IMR-90 (cell line): Measurements from ENCODE around the gene CREBBP. TPM values are rescaled to one million over a fixed set of nuclear protein-coding genes. Genes with fewer than 3 reads are reported as not detected.

Source experiments
- ATAC-seq: fragments of 200-7000 bp; cut with Tn5 transposase; 2 replicates; pipeline ENCODE4 v1.9.1; 2020; ENCODE audit warnings: low read depth, mild to moderate bottlenecking, moderate library complexity
- BruUV-seq: library from RNA; stranded (reverse); fragments of 400-500 nt; replicated peaks from 2 replicates; lab custom pipeline; 2021; lab: Mats Ljungman, UMichigan
- CTCF ChIA-PET: fragments of 300-600 bp; formaldehyde crosslinking; extraction: SDS; loops from one replicate; lab custom pipeline; 2021; ENCODE audit warnings: antibody characterized with exemption; lab: Yijun Ruan, JAX
- POLR2A ChIA-PET: fragments of 300-600 bp; sonication (Branson Sonifier 250); formaldehyde crosslinking; loops from one replicate; lab custom pipeline; 2022; ENCODE audit warnings: antibody characterized with exemption; ENCODE audit not compliant: unreplicated experiment; lab: Charles Lee
- DNase-seq: peaks from one replicate; pipeline ENCODE4 v3.0.0; 2013
- H2AFZ ChIP-seq: replicated peaks from 2 replicates; pipeline ENCODE3; 2013; ENCODE audit warnings: low read length, mild to moderate bottlenecking; ENCODE audit not compliant: poor library complexity
- H2AK5ac ChIP-seq: 2 replicates; pipeline ENCODE4 v1.6.1; 2013; ENCODE audit warnings: low read depth, low read length, inconsistent platforms
- H2AK9ac ChIP-seq: replicated peaks from 2 replicates; pipeline ENCODE3; 2013; ENCODE audit warnings: mild to moderate bottlenecking, low read depth, low read length, moderate library complexity; ENCODE audit not compliant: poor library complexity
- H2BK120ac ChIP-seq: 2 replicates; pipeline ENCODE4 v1.6.1; 2013; ENCODE audit warnings: low read depth, low read length, inconsistent platforms
- H2BK15ac ChIP-seq: 3 replicates; pipeline ENCODE4 v1.6.1; 2013; ENCODE audit warnings: low read depth, low read length, inconsistent platforms
- H2BK20ac ChIP-seq: 2 replicates; pipeline ENCODE4 v1.6.1; 2013; ENCODE audit warnings: low read depth, mild to moderate bottlenecking, inconsistent platforms, low read length, moderate library complexity
- H2BK5ac ChIP-seq: 2 replicates; pipeline ENCODE4 v1.6.1; 2013; ENCODE audit warnings: mild to moderate bottlenecking, low read depth, low read length, inconsistent platforms; ENCODE audit not compliant: poor library complexity, severe bottlenecking
- H3K14ac ChIP-seq: replicated peaks from 2 replicates; pipeline ENCODE4 v1.6.1; 2013; ENCODE audit warnings: low read depth, low read length, inconsistent platforms
- H3K18ac ChIP-seq: 2 replicates; pipeline ENCODE4 v1.6.1; 2013; ENCODE audit warnings: low read depth, low read length, control low read depth
- H3K23ac ChIP-seq: 2 replicates; pipeline ENCODE4 v1.6.1; 2013; ENCODE audit warnings: low read depth, low read length, inconsistent platforms
- H3K27ac ChIP-seq: 2 replicates; pipeline ENCODE4 v1.5.1; 2013; ENCODE audit warnings: mild to moderate bottlenecking, control low read depth, low read length; ENCODE audit not compliant: insufficient read depth
- H3K27me3 ChIP-seq: 2 replicates; pipeline ENCODE4 v1.6.1; 2013; ENCODE audit warnings: low read length; ENCODE audit not compliant: control insufficient read depth, insufficient read depth
- H3K36me3 ChIP-seq: 2 replicates; pipeline ENCODE4 v1.6.1; 2013; ENCODE audit warnings: low read length, mixed read lengths; ENCODE audit not compliant: control insufficient read depth, insufficient read depth
- H3K4ac ChIP-seq: 2 replicates; pipeline ENCODE4 v1.6.1; 2013; ENCODE audit warnings: low read depth, low read length, inconsistent platforms
- H3K4me1 ChIP-seq: 2 replicates; pipeline ENCODE4 v1.6.1; 2013; ENCODE audit warnings: low read length, mixed read lengths; ENCODE audit not compliant: control insufficient read depth, insufficient read depth
- H3K4me2 ChIP-seq: 2 replicates; pipeline ENCODE4 v1.6.1; 2013; ENCODE audit warnings: low read depth, mild to moderate bottlenecking, control low read depth, low read length, moderate library complexity
- H3K4me3 ChIP-seq: 2 replicates; pipeline ENCODE4 v1.5.1; 2013; ENCODE audit warnings: low read depth, mild to moderate bottlenecking, control low read depth, low read length, moderate library complexity; ENCODE audit not compliant: insufficient read depth
- H3K56ac ChIP-seq: 2 replicates; pipeline ENCODE4 v1.6.1; 2013; ENCODE audit warnings: low read length, inconsistent platforms; ENCODE audit not compliant: insufficient read depth; ENCODE audit errors: extremely low read depth
- H3K79me1 ChIP-seq, 2 experiments: 2 replicates each; pipeline ENCODE4 v1.6.1; 2013; ENCODE audit warnings: low read length in 2 of 2, inconsistent platforms in 1 of 2, low read depth in 1 of 2
- H3K9ac ChIP-seq: 2 replicates; pipeline ENCODE4 v1.6.1; 2013; ENCODE audit warnings: low read depth, low read length, control low read depth
- H3K9me1 ChIP-seq: 2 replicates; pipeline ENCODE4 v1.6.1; 2013; ENCODE audit warnings: low read length, inconsistent platforms; ENCODE audit not compliant: insufficient read depth
- H3K9me3 ChIP-seq: 2 replicates; pipeline ENCODE4 v1.6.1; 2013; ENCODE audit warnings: low read length; ENCODE audit not compliant: control insufficient read depth, insufficient read depth
- H4K20me1 ChIP-seq: 2 replicates; pipeline ENCODE4 v1.6.1; 2013; ENCODE audit warnings: low read length, inconsistent platforms; ENCODE audit not compliant: insufficient read depth
- H4K5ac ChIP-seq: 2 replicates; pipeline ENCODE4 v1.6.1; 2013; ENCODE audit warnings: mild to moderate bottlenecking, low read depth, low read length, control low read depth
- H4K8ac ChIP-seq, 2 experiments: 2 replicates each; pipeline ENCODE4 v1.6.1; 2013; ENCODE audit warnings: low read depth in 2 of 2, low read length in 2 of 2, control low read depth in 1 of 2, inconsistent platforms in 1 of 2
- H4K91ac ChIP-seq: 2 replicates; pipeline ENCODE4 v1.6.1; 2013; ENCODE audit warnings: low read depth, low read length, inconsistent platforms; ENCODE audit not compliant: insufficient read depth
- CEBPB ChIP-seq: IDR thresholded peaks from 2 replicates; pipeline ENCODE4 v1.6.1; 2012; ENCODE audit warnings: low read depth, low read length, improper control_type of control experiment
- FOS ChIP-seq: fragments of 150-350 bp; IDR thresholded peaks from 2 replicates; pipeline ENCODE4 v1.6.1; 2016; ENCODE audit warnings: low read depth, low read length
- MAFK ChIP-seq: IDR thresholded peaks from 2 replicates; pipeline ENCODE4 v1.6.1; 2012; ENCODE audit warnings: low read depth, low read length, improper control_type of control experiment
- WGBS, 2 experiments: methylation state at CpG; one replicate each; pipeline versions ENCODE4 v1.1.5 to v1.1.7; 2013; ENCODE audit warnings: missing lambda C conversion rate in 2 of 2; ENCODE audit not compliant: insufficient read length in 1 of 2; ENCODE audit errors: extremely low coverage in 2 of 2; 5-methylcytosine and 5-hydroxymethylcytosine counted together
- dilution Hi-C: fragments of 300-500 bp; cut with HindIII; formaldehyde crosslinking; loops from one replicate; pipeline ENCODE4 v1.14.3; 2018; ENCODE audit warnings: low sequenced_read_pairs; ENCODE audit not compliant: unreplicated experiment
- in situ Hi-C: fragments of 300-500 bp; cut with MboI; formaldehyde crosslinking; loops from 3 replicates; pipeline ENCODE4 v1.14.3; 2019; ENCODE audit warnings: low sequenced_read_pairs, inconsistent platforms, mixed read lengths
- intact Hi-C: fragments of 100-400 bp; cut with micrococcal nuclease; formaldehyde crosslinking; loops from 2 replicates; pipeline ENCODE4 v1.10.0; 2022
- polyA plus RNA-seq, 3 experiments: library from polyadenylated mRNA; depleted of rRNA; stranded (reverse); fragments of >200 nt; gene quantifications; 2 replicates each; pipeline ENCODE4 v1.2.3, GENCODE V29; 2012; ENCODE audit warnings: low replicate concordance in 1 of 3
- total RNA-seq: library from RNA; depleted of rRNA; stranded (reverse); fragments of >200 nt; gene quantifications from 2 replicates; pipeline ENCODE4 v1.2.3, GENCODE V29; 2012

Gene CREBBP
- total and polyA plus RNA-seq, 2 of the 4 experiments (the other 2 are of a cell fraction): 7.3 to 12.5 TPM

GRCh38 chr16:3876695-3877094, 3.8 kb downstream of the CREBBP start:
- peaks cover 82% of the 10 kb centered on the region for H4K20me1 ChIP-seq
- CTCF ChIA-PET: no interaction called here
- no peak overlapping the region for H2BK120ac ChIP-seq
- H4K91ac ChIP-seq: no peak overlapping the region
- DNase-seq: peak; percentile 63
- no TSS peak for BruUV-seq
- H4K5ac ChIP-seq: no peak overlapping the region
- peak overlapping the region; percentile 5; the same call in 1 of the 2 replicates for H3K23ac ChIP-seq
- H2AK9ac ChIP-seq: peak overlapping the region; percentile 36
- peaks cover 44% of the 10 kb centered on the region for H3K9me1 ChIP-seq
- no peak for ATAC-seq
- no peak overlapping the region for H4K8ac ChIP-seq
- no peak overlapping the region for H2BK5ac ChIP-seq
- no peak overlapping the region for H3K56ac ChIP-seq
- H2BK20ac ChIP-seq: no peak overlapping the region
- H3K27me3 ChIP-seq: no peaks in the 10 kb centered on the region
- in situ Hi-C loops (no loop called here), dilution Hi-C loops (no loop called here), intact Hi-C loops (loop anchor here (5.0 kb wide), 3 partner anchors 104 to 376 kb away; partner anchors contain the start of gene ADCY9)
- no peak overlapping the region for H2AK5ac ChIP-seq
- peak overlapping the region; percentile 37 for H2AFZ ChIP-seq
- no peak overlapping the region for H2BK15ac ChIP-seq
- H3K18ac ChIP-seq: no peak overlapping the region
- POLR2A ChIA-PET: no interaction called here
- H3K9ac ChIP-seq: no peak overlapping the region
- no peak overlapping the region; the same call in 1 of the 2 replicates for H3K4me3 ChIP-seq
- no peak overlapping the region for H3K14ac ChIP-seq
- H3K4ac ChIP-seq: no peak overlapping the region
- H3K4me2 ChIP-seq: peak overlapping the region; percentile 42
- no peak for TF ChIP-seq MAFK
- peak; percentile 73 for TF ChIP-seq CEBPB
- peak; percentile 13; the same call in 1 of the 2 replicates for TF ChIP-seq FOS
- no peak overlapping the region for H3K27ac ChIP-seq
- H3K9me3 ChIP-seq: no peaks in the 10 kb centered on the region
- peaks cover 8 to 83% of the 10 kb centered on the region in 2 experiments for H3K79me1 ChIP-seq
- WGBS, 2 experiments: 23% methylated on average over 5 of the region's 6 CpGs; no CpG with 5 or more reads in 1 of the 2 experiments
- H3K36me3 ChIP-seq: no peaks in the 10 kb centered on the region; the same call in 1 of the 2 replicates
- H3K4me1 ChIP-seq: peaks cover 39% of the 10 kb centered on the region
